ENCODE measurements around the gene ACAA1. TPM values are rescaled to one million over a fixed set of nuclear protein-coding genes. Genes with fewer than 3 reads are reported as not detected.

ACAA1 gene
- total RNA-seq, 2 donors from 2014 or later, result 40.1 to 43.7 TPM

DNA sequence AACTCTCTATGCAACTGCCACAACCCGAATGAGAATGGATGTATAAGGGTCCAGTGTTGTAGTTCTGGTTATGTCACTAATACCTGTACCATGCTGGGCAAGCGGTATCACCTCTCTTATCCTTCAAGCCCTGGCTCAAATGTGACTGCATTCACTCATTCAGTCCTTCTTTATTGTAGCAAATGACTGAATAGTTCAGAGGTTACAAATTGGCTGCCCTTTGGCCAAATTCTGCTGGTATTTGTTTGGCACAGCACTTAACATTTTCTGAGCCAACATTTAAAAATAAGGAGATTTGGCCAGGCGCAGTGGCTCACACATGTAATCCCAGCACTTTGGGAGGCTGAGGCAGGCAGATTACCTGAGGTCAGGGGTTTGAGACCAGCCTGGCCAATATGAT lies 50.4 kb downstream of the ACAA1 start:
- Mint-ChIP-seq H3K4me1 (no peaks in the 10 kb centered on the region), H3K4me3 (no peak overlapping the region)
- TF ChIP-seq, protein P1, sequence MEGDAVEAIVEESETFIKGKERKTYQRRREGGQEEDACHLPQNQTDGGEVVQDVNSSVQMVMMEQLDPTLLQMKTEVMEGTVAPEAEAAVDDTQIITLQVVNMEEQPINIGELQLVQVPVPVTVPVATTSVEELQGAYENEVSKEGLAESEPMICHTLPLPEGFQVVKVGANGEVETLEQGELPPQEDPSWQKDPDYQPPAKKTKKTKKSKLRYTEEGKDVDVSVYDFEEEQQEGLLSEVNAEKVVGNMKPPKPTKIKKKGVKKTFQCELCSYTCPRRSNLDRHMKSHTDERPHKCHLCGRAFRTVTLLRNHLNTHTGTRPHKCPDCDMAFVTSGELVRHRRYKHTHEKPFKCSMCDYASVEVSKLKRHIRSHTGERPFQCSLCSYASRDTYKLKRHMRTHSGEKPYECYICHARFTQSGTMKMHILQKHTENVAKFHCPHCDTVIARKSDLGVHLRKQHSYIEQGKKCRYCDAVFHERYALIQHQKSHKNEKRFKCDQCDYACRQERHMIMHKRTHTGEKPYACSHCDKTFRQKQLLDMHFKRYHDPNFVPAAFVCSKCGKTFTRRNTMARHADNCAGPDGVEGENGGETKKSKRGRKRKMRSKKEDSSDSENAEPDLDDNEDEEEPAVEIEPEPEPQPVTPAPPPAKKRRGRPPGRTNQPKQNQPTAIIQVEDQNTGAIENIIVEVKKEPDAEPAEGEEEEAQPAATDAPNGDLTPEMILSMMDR (conservative IDR thresholded peaks at IDR 0.05), result no peak

DNA sequence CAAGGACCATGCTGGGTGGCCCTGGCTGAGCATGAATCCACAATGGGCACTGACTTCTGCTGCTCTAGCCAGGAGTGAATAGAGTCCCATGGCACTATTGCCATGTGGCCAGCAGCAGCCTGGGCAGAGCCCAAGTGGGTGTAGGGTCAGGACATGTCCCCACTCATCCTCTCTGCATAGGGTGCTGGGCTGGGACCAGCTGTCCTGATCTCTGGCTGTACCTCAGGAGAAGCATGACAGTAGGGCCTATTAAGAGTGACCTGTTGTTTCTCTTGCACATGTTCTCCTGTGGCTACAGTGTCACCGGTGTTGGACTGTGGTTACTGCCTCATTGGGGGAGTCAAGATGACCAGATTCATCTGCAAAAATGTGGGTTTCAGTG lies 51.0 kb downstream of the ACAA1 start:
- TF ChIP-seq, protein P1 (conservative IDR thresholded peaks at IDR 0.05), result no peak
- no peaks in the 10 kb centered on the region for H3K4me1 ChIP-seq (ENCODE audit: control insufficient read depth, insufficient read depth, low read length)
- H3K9ac ChIP-seq (ENCODE audit: extremely low read depth, low read length, poor library complexity, severe bottlenecking), result no peak overlapping the region
- H3K27ac ChIP-seq (ENCODE audit: low read depth, low read length), result no peak overlapping the region
- WGBS, 2 experiments (ENCODE audit: insufficient coverage in 1 of 2, insufficient read length in 1 of 2), result 93 to 100% methylated on average over 1 of the region's 1 CpG
- H3K4me1 Mint-ChIP-seq, result no peaks in the 10 kb centered on the region
- peaks cover 8% of the 10 kb centered on the region for H3K36me3 Mint-ChIP-seq (ENCODE audit: low read depth)
- no peak for DNase-seq
- H3K36me3 ChIP-seq (ENCODE audit: control insufficient read depth, insufficient read depth, low read length), result no peaks in the 10 kb centered on the region
- peaks cover 27% of the 10 kb centered on the region for H3K9me3 Mint-ChIP-seq
- H3K9me3 ChIP-seq (ENCODE audit: control insufficient read depth, low read length), result peaks cover 9% of the 10 kb centered on the region
- peaks cover 2% of the 10 kb centered on the region for H3K27me3 Mint-ChIP-seq (ENCODE audit: insufficient read depth)
- no peaks in the 10 kb centered on the region for H3K27me3 ChIP-seq (ENCODE audit: control insufficient read depth, insufficient read depth, low read length, poor library complexity, severe bottlenecking)
- no peak overlapping the region for H3K4me3 Mint-ChIP-seq
- H3K4me3 ChIP-seq (ENCODE audit: low read length), result no peak overlapping the region
- no peak overlapping the region for H3K27ac Mint-ChIP-seq

More for the DNA sequence above, 50.4 kb downstream of the ACAA1 start:
- no peak overlapping the region for H3K27ac ChIP-seq (ENCODE audit: low read depth, low read length)
- peaks cover 9% of the 10 kb centered on the region for H3K9me3 ChIP-seq (ENCODE audit: control insufficient read depth, low read length)
- no peaks in the 10 kb centered on the region for H3K4me1 ChIP-seq (ENCODE audit: control insufficient read depth, insufficient read depth, low read length)
- H3K36me3 ChIP-seq (ENCODE audit: control insufficient read depth, insufficient read depth, low read length), result no peaks in the 10 kb centered on the region
- H3K36me3 Mint-ChIP-seq (ENCODE audit: low read depth), result peaks cover 8% of the 10 kb centered on the region
- H3K4me3 ChIP-seq (ENCODE audit: low read length), result no peak overlapping the region
- no peak overlapping the region for H3K27ac Mint-ChIP-seq
- peaks cover 2% of the 10 kb centered on the region for H3K27me3 Mint-ChIP-seq (ENCODE audit: insufficient read depth)
- no peak overlapping the region for H3K9ac ChIP-seq (ENCODE audit: extremely low read depth, low read length, poor library complexity, severe bottlenecking)
- WGBS, 2 experiments (ENCODE audit: insufficient coverage in 1 of 2, insufficient read length in 1 of 2), result 90 to 100% methylated on average over 1 to 3 of the region's 3 CpGs
- no peaks in the 10 kb centered on the region for H3K27me3 ChIP-seq (ENCODE audit: control insufficient read depth, insufficient read depth, low read length, poor library complexity, severe bottlenecking)
- H3K9me3 Mint-ChIP-seq, result peaks cover 27% of the 10 kb centered on the region
- no peak for DNase-seq

DNA sequence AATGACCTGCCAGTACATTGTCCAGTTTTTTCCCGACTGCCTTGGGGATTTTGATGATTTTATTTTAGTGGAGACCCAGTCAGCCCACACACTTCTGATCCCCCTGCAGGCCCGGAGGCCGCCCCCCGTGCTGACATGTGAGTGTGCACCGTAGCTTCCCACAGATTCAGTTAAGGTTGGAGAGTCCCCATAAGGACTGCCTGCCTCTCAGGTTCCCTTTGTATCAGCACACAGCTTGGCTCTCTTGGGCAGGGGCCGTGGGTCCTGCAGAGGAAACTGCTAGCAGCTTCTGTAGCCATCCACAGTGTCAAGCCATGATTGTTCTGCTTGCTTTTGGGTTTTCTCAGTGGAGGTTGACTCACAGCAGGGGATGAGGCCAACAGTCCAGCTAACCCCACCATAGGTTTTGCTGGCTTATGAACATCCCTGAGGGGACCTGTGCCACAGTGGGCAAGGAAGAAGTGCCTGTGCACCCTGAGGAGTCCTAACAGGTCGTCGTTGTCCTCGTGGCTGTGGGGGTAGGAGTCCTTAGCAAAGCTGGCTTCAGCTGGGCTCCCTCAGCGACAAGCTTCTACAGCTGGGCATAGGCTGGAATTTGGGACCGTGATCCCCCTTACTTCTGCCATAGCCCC lies 51.5 kb downstream of the ACAA1 start:
- peaks cover 2% of the 10 kb centered on the region for H3K27me3 Mint-ChIP-seq (ENCODE audit: insufficient read depth)
- no peak overlapping the region for H3K27ac Mint-ChIP-seq
- H3K36me3 Mint-ChIP-seq (ENCODE audit: low read depth), result peaks cover 10% of the 10 kb centered on the region
- H3K27ac ChIP-seq (ENCODE audit: low read depth, low read length), result no peak overlapping the region
- peaks cover 28% of the 10 kb centered on the region for H3K9me3 Mint-ChIP-seq
- H3K9me3 ChIP-seq (ENCODE audit: control insufficient read depth, low read length), result peaks cover 9% of the 10 kb centered on the region
- DNase-seq, result no peak
- TF ChIP-seq, protein P1 (conservative IDR thresholded peaks at IDR 0.05), result no peak
- H3K9ac ChIP-seq (ENCODE audit: extremely low read depth, low read length, poor library complexity, severe bottlenecking), result no peak overlapping the region
- H3K36me3 ChIP-seq (ENCODE audit: control insufficient read depth, insufficient read depth, low read length), result no peaks in the 10 kb centered on the region
- no peaks in the 10 kb centered on the region for H3K4me1 ChIP-seq (ENCODE audit: control insufficient read depth, insufficient read depth, low read length)
- H3K4me1 Mint-ChIP-seq, result peaks cover 2% of the 10 kb centered on the region
- WGBS, 2 experiments (ENCODE audit: insufficient coverage in 1 of 2, insufficient read length in 1 of 2), result 92 to 94% methylated on average over 10 to 11 of the region's 11 CpGs
- no peak overlapping the region for H3K4me3 ChIP-seq (ENCODE audit: low read length)
- no peaks in the 10 kb centered on the region for H3K27me3 ChIP-seq (ENCODE audit: control insufficient read depth, insufficient read depth, low read length, poor library complexity, severe bottlenecking)
- no peak overlapping the region for H3K4me3 Mint-ChIP-seq
